Liver (tissue), 3 donors: ENCODE results near the gene ENTREP3.

Experiments
- ATF3 ChIP-seq: IDR thresholded peaks from 2 replicates; pipeline ENCODE4 v1.6.1; 2016; ENCODE audit warnings: antibody characterized with exemption
- EGR1 ChIP-seq, 2 donors: IDR thresholded peaks; 2 replicates each; pipeline ENCODE4 v1.6.1; 2016 to 2018; ENCODE audit warnings: antibody characterized with exemption in 2 of 2, low read depth in 2 of 2
- GABPA ChIP-seq, 2 donors: IDR thresholded peaks in 1 of 2; conservative IDR thresholded peaks in 1 of 2; 2 replicates each; pipeline ENCODE4 v1.6.1; 2016; ENCODE audit warnings: antibody characterized with exemption in 2 of 2, mild to moderate bottlenecking in 1 of 2, moderate library complexity in 1 of 2
- JUND ChIP-seq, 2 donors: IDR thresholded peaks; 2 replicates each; pipeline ENCODE4 v1.6.1; 2016; ENCODE audit warnings: antibody characterized with exemption in 2 of 2
- REST ChIP-seq: IDR thresholded peaks from 2 replicates; pipeline ENCODE4 v1.6.1; 2016; ENCODE audit warnings: antibody characterized with exemption, mild to moderate bottlenecking
- TAF1 ChIP-seq: conservative IDR thresholded peaks from 2 replicates; pipeline ENCODE4 v1.6.1; 2016; ENCODE audit warnings: antibody characterized with exemption, mild to moderate bottlenecking
- YY1 ChIP-seq: IDR thresholded peaks from 2 replicates; pipeline ENCODE4 v1.6.1; 2016; ENCODE audit warnings: antibody characterized with exemption, mild to moderate bottlenecking
- TF ChIP-seq, protein P1 (sequence below): fragments of 150-350 bp; IDR thresholded peaks from 2 replicates; pipeline ENCODE4 v1.5.1; 2017; ENCODE audit warnings: improper control_type of control experiment, low read depth, low read length; ENCODE audit not compliant: missing input control
- TF ChIP-seq, protein P2 (sequence below): IDR thresholded peaks from 2 replicates; pipeline ENCODE4 v1.6.1; 2016; ENCODE audit warnings: antibody characterized with exemption
- donor health status: healthy.
- donor health status: healthy.

- TF ChIP-seq YY1: no peak
- no peak for TF ChIP-seq EGR1 (IDR thresholded peaks at IDR 0.05; ENCODE audit: low read depth in 2 of 2)
- no peak for TF ChIP-seq REST
- TF ChIP-seq, protein P1, sequence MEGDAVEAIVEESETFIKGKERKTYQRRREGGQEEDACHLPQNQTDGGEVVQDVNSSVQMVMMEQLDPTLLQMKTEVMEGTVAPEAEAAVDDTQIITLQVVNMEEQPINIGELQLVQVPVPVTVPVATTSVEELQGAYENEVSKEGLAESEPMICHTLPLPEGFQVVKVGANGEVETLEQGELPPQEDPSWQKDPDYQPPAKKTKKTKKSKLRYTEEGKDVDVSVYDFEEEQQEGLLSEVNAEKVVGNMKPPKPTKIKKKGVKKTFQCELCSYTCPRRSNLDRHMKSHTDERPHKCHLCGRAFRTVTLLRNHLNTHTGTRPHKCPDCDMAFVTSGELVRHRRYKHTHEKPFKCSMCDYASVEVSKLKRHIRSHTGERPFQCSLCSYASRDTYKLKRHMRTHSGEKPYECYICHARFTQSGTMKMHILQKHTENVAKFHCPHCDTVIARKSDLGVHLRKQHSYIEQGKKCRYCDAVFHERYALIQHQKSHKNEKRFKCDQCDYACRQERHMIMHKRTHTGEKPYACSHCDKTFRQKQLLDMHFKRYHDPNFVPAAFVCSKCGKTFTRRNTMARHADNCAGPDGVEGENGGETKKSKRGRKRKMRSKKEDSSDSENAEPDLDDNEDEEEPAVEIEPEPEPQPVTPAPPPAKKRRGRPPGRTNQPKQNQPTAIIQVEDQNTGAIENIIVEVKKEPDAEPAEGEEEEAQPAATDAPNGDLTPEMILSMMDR: no peak
- TF ChIP-seq JUND (IDR thresholded peaks at IDR 0.05): no peak
- no peak for TF ChIP-seq GABPA (IDR thresholded peaks at IDR 0.05 in 1 of 2, conservative IDR thresholded peaks at IDR 0.05 in 1 of 2)
- TF ChIP-seq TAF1: no peak
- TF ChIP-seq ATF3: no peak
- TF ChIP-seq, protein P2, sequence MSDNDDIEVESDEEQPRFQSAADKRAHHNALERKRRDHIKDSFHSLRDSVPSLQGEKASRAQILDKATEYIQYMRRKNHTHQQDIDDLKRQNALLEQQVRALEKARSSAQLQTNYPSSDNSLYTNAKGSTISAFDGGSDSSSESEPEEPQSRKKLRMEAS: no peak
Observed at GRCh38 chr1:155251566-155251965, 3.7 kb downstream of the ENTREP3 start.
